Mammary epithelial cell (primary cell): ENCODE results near the gene ZNF467.

ENCODE experiments used
- CTCF ChIP-seq, 2 donors: IDR thresholded peaks in 1 of 2; conservative IDR thresholded peaks in 1 of 2; 2 replicates each; pipeline ENCODE4 v1.5.1; 2011 to 2012; ENCODE audit warnings: inconsistent platforms in 2 of 2, low read length in 2 of 2, mild to moderate bottlenecking in 2 of 2, control low read depth in 1 of 2, low read depth in 1 of 2; ENCODE audit not compliant: insufficient read depth in 1 of 2; ENCODE audit errors: extremely low read depth in 1 of 2
- EZH2 ChIP-seq: IDR thresholded peaks from 2 replicates; pipeline ENCODE4 v1.6.1; 2012; ENCODE audit warnings: low read length, inconsistent platforms, borderline replicate concordance

GRCh38 chr7:149817836-149818535 is 44.6 kb upstream of the ZNF467 start:
- no peak for TF ChIP-seq EZH2
- no peak for TF ChIP-seq CTCF (conservative IDR thresholded peaks at IDR 0.05 in 1 of 2, IDR thresholded peaks at IDR 0.05 in 1 of 2; ENCODE audit: extremely low read depth in 1 of 2, insufficient read depth in 1 of 2, low read depth in 1 of 2, low read length in 2 of 2)
